CD4-positive, alpha-beta memory T cell (primary cell): ENCODE results near the gene LHFPL6. TPM values are rescaled to one million over a fixed set of nuclear protein-coding genes. Genes with fewer than 3 reads are reported as not detected.

Experiments
- CTCF ChIA-PET: fragments of 350-600 bp; sonication (Branson Sonifier 250); formaldehyde crosslinking; loops from one replicate; lab custom pipeline; 2021; ENCODE audit warnings: inconsistent platforms; ENCODE audit not compliant: partially characterized antibody; lab: Charles Lee
- POLR2A ChIA-PET: fragments of 350-600 bp; sonication (Branson Sonifier 250); formaldehyde crosslinking; loops from one replicate; lab custom pipeline; 2021; ENCODE audit not compliant: partially characterized antibody; lab: Charles Lee
- DNase-seq, 5 donors: peaks; one replicate each; pipeline versions ENCODE4 v3.0.0 to v3.0.0-alpha.2; 2020 to 2022; ENCODE audit warnings: mixed read lengths in 1 of 5
- H3K27ac ChIP-seq: one replicate; pipeline ENCODE4 v1.7.0; 2013; ENCODE audit warnings: low read depth, low read length
- H3K27me3 ChIP-seq: 2 replicates; pipeline ENCODE4 v1.7.0; 2013; ENCODE audit warnings: mild to moderate bottlenecking, low read length, moderate library complexity; ENCODE audit not compliant: insufficient read depth
- H3K36me3 ChIP-seq: 2 replicates; pipeline ENCODE4 v1.7.0; 2013; ENCODE audit warnings: mild to moderate bottlenecking, low read length, moderate library complexity; ENCODE audit not compliant: insufficient read depth
- H3K4me1 ChIP-seq: 2 replicates; pipeline ENCODE4 v1.7.0; 2013; ENCODE audit warnings: mild to moderate bottlenecking, low read length, moderate library complexity; ENCODE audit not compliant: insufficient read depth
- H3K4me3 ChIP-seq, 2 donors: one replicate each; pipeline ENCODE4 v1.7.0; 2013; ENCODE audit warnings: low read length in 2 of 2, mild to moderate bottlenecking in 1 of 2
- H3K9me3 ChIP-seq, 2 donors: one replicate each; pipeline ENCODE4 v1.7.0; 2013; ENCODE audit warnings: low read length in 2 of 2, control low read depth in 1 of 2; ENCODE audit not compliant: control insufficient read depth in 1 of 2
- H3K27ac Mint-ChIP-seq, 7 donors: one replicate each; pipeline ENCODE4 v1.8.0; 2020 to 2021; ENCODE audit warnings: mixed read lengths in 7 of 7, mild to moderate bottlenecking in 6 of 7, inconsistent platforms in 3 of 7, moderate library complexity in 3 of 7
- H3K27me3 Mint-ChIP-seq, 2 donors: one replicate each; pipeline ENCODE4 v1.8.0; 2020 to 2021; ENCODE audit warnings: mixed read lengths in 2 of 2
- H3K36me3 Mint-ChIP-seq, 2 donors: one replicate each; pipeline ENCODE4 v1.8.0; 2020 to 2021; ENCODE audit warnings: mixed read lengths in 2 of 2, inconsistent platforms in 1 of 2, mild to moderate bottlenecking in 1 of 2
- H3K4me1 Mint-ChIP-seq, 4 donors: one replicate each; pipeline ENCODE4 v1.8.0; 2020 to 2021; ENCODE audit warnings: mixed read lengths in 4 of 4, mild to moderate bottlenecking in 1 of 4
- H3K4me3 Mint-ChIP-seq, 8 donors: one replicate each; pipeline ENCODE4 v1.8.0; 2020 to 2021; ENCODE audit warnings: mixed read lengths in 8 of 8, mild to moderate bottlenecking in 7 of 8, moderate library complexity in 6 of 8, inconsistent platforms in 3 of 8
- H3K9me3 Mint-ChIP-seq, 8 donors: one replicate each; pipeline ENCODE4 v1.8.0; 2020 to 2021; ENCODE audit warnings: mixed read lengths in 8 of 8, mild to moderate bottlenecking in 5 of 8, inconsistent platforms in 3 of 8, moderate library complexity in 1 of 8
- intact Hi-C: fragments of 100-400 bp; cut with micrococcal nuclease; formaldehyde crosslinking; loops from one replicate; pipeline ENCODE4 v1.15.1; 2023
- polyA plus RNA-seq, 2 donors: library from polyadenylated mRNA; unstranded; fragments of 300-500 nt; fragmentation: Illumina TruSeq; gene quantifications; one replicate each; pipeline ENCODE4 v1.2.3, GENCODE V29; 2021
- total RNA-seq, 2 experiments: library from RNA; stranded (reverse); gene quantifications; one replicate each; pipeline ENCODE4 v1.2.3, GENCODE V29; 2021

Gene LHFPL6
- total and polyA plus RNA-seq, 4 experiments from 2014 or later: 0.16 TPM; not detected in 3

GRCh38 chr13:39490136-39490535 is 112.9 kb downstream of the LHFPL6 start:
- Histone ChIP-seq H3K27me3 (no peaks in the 10 kb centered on the region), H3K4me1 (no peaks in the 10 kb centered on the region), H3K36me3 (no peaks in the 10 kb centered on the region), H3K9me3 (no peaks in the 10 kb centered on the region), H3K27ac (no peak overlapping the region), H3K4me3 (no peak overlapping the region)
- H3K4me3 Mint-ChIP-seq: no peak overlapping the region
- H3K9me3 Mint-ChIP-seq: peaks cover 0 to 1% (median 0%) of the 10 kb centered on the region in 8 donors
- H3K27ac Mint-ChIP-seq: no peak overlapping the region
- peaks cover 2 to 4% of the 10 kb centered on the region in 2 donors for H3K27me3 Mint-ChIP-seq
- H3K4me1 Mint-ChIP-seq: no peaks in the 10 kb centered on the region
- ChIA-PET POLR2A (no interaction called here), CTCF (no interaction called here)
- H3K36me3 Mint-ChIP-seq: no peaks in the 10 kb centered on the region
- DNase-seq: no peak
- intact Hi-C loops: no loop called here

DNA sequence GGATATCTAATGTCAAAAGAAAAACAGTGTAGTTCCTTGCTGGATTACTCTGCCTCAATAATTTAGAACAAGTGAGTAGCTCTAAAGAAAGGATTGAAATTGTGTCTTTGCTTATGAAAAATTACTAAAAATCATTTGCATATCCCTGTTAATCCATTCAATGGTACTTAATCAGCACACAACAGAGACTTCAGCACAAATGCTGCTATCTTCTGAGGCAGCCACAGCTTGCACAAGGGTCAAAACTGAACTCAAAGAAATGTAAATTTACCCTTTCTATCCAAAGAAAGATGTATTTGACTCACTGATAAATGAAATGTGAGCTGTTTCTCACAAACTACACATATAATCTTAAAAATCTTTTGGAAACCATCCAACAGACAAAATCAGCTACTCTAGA is 116.2 kb downstream of the LHFPL6 start:
- no peak for DNase-seq
- no peaks in the 10 kb centered on the region for H3K9me3 Mint-ChIP-seq
- Histone ChIP-seq H3K27ac (no peak overlapping the region), H3K27me3 (no peaks in the 10 kb centered on the region), H3K9me3 (no peaks in the 10 kb centered on the region), H3K4me1 (no peaks in the 10 kb centered on the region), H3K4me3 (no peak overlapping the region), H3K36me3 (no peaks in the 10 kb centered on the region)
- H3K4me1 Mint-ChIP-seq: no peaks in the 10 kb centered on the region
- H3K36me3 Mint-ChIP-seq: no peaks in the 10 kb centered on the region
- POLR2A ChIA-PET: no interaction called here
- peaks cover 2 to 4% of the 10 kb centered on the region in 2 donors for H3K27me3 Mint-ChIP-seq
- CTCF ChIA-PET: no interaction called here
- no peak overlapping the region for H3K27ac Mint-ChIP-seq
- H3K4me3 Mint-ChIP-seq: no peak overlapping the region
- intact Hi-C loops: no loop called here

DNA sequence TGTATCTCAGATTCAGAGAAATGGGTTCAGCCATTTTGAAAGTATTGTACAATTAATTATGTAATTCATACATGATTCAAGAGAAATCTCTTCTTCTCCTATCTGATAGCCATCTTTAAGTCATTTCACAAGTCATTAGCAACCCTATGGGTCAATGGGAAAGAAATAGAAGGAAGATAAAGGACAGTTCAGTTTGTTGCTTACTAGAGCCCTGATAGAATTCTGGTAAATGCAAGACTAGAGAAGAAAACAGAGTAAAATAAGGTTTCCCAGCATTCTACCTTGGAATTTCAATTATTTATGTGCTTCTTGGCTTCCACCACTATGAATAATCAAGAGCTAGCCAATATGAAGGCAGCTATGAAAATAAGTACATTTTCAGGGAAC is 117.7 kb downstream of the LHFPL6 start:
- intact Hi-C loops: no loop called here
- ChIA-PET POLR2A (no interaction called here), CTCF (no interaction called here)
- no peaks in the 10 kb centered on the region for H3K27me3 ChIP-seq
- no peaks in the 10 kb centered on the region for H3K9me3 Mint-ChIP-seq
- no peak overlapping the region for H3K27ac ChIP-seq
- no peaks in the 10 kb centered on the region for H3K4me1 Mint-ChIP-seq
- H3K4me3 Mint-ChIP-seq: no peak overlapping the region
- H3K27me3 Mint-ChIP-seq: peaks cover 2% of the 10 kb centered on the region in 2 donors
- no peaks in the 10 kb centered on the region for H3K4me1 ChIP-seq
- H3K27ac Mint-ChIP-seq: no peak overlapping the region
- H3K9me3 ChIP-seq: no peaks in the 10 kb centered on the region
- no peaks in the 10 kb centered on the region for H3K36me3 Mint-ChIP-seq
- no peak overlapping the region for H3K4me3 ChIP-seq
- no peak for DNase-seq
- no peaks in the 10 kb centered on the region for H3K36me3 ChIP-seq

- H3K27me3 Mint-ChIP-seq: peaks cover 0 to 2% of the 10 kb centered on the region in 2 donors
- ChIA-PET POLR2A (no interaction called here), CTCF (no interaction called here)
- DNase-seq: no peak
- no peaks in the 10 kb centered on the region for H3K4me1 Mint-ChIP-seq
- intact Hi-C loops: no loop called here
- no peaks in the 10 kb centered on the region for H3K9me3 Mint-ChIP-seq
- H3K36me3 Mint-ChIP-seq: no peaks in the 10 kb centered on the region
- H3K4me1 ChIP-seq: no peaks in the 10 kb centered on the region
- no peak overlapping the region for H3K27ac ChIP-seq
- no peak overlapping the region for H3K4me3 Mint-ChIP-seq
- no peak overlapping the region for H3K4me3 ChIP-seq
- no peaks in the 10 kb centered on the region for H3K27me3 ChIP-seq
- H3K27ac Mint-ChIP-seq: no peak overlapping the region
- no peaks in the 10 kb centered on the region for H3K36me3 ChIP-seq
- no peaks in the 10 kb centered on the region for H3K9me3 ChIP-seq
These were observed 118.3 kb downstream of the LHFPL6 start for GRCh38 chr13:39484506-39485313.

DNA sequence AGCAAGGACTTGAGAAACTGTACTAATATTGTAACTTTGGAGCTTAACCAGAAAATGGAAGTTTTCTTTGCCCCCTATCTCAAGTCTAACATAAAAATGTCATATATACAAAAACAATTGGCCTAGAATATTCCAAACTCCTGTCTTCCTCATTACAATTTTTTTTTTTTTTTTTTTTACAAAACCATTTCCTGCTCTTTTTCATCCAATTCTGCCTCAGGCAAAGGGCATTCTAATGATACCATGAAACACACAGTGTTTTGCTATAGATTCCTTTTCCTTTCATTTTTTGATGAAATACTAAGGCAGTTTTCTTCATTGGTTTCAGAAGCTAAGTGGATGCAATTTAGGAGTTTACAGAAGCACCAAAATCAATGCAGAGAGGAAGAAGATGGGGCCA is 119.7 kb downstream of the LHFPL6 start:
- H3K4me1 ChIP-seq: no peaks in the 10 kb centered on the region
- no peak for DNase-seq
- H3K9me3 ChIP-seq: no peaks in the 10 kb centered on the region
- no peaks in the 10 kb centered on the region for H3K9me3 Mint-ChIP-seq
- ChIA-PET CTCF (no interaction called here), POLR2A (no interaction called here)
- peaks cover 0 to 2% of the 10 kb centered on the region in 2 donors for H3K27me3 Mint-ChIP-seq
- no peaks in the 10 kb centered on the region for H3K4me1 Mint-ChIP-seq
- H3K27me3 ChIP-seq: no peaks in the 10 kb centered on the region
- H3K4me3 ChIP-seq: no peak overlapping the region
- no peak overlapping the region for H3K27ac ChIP-seq
- intact Hi-C loops: no loop called here
- H3K4me3 Mint-ChIP-seq: no peak overlapping the region
- H3K36me3 ChIP-seq: no peaks in the 10 kb centered on the region
- no peak overlapping the region for H3K27ac Mint-ChIP-seq
- no peaks in the 10 kb centered on the region for H3K36me3 Mint-ChIP-seq

DNA sequence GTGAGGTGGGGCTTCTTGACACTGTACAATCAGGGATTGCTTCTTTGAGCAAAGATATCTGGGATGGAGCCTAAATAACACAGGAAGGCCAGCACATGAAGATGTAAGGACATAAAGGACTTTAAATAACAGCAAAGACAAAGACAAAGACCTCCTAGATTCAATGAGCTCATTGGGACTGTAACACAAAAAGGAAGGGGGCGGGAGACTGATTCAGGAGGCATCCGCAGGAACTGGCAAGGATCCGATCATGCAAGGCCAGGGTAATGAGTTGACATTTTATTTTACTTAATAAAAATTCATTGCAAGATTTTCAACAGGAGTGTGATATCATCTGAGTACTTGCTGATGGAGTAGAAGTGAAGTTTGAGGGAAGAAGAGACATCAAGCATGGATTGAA is 121.5 kb downstream of the LHFPL6 start:
- H3K36me3 ChIP-seq: no peaks in the 10 kb centered on the region
- Mint-ChIP-seq H3K36me3 (no peaks in the 10 kb centered on the region), H3K27ac (no peak overlapping the region), H3K4me1 (no peaks in the 10 kb centered on the region), H3K4me3 (no peak overlapping the region), H3K9me3 (no peaks in the 10 kb centered on the region), H3K27me3 (peaks cover 0 to 7% of the 10 kb centered on the region in 2 donors)
- no peak overlapping the region for H3K27ac ChIP-seq
- CTCF ChIA-PET: no interaction called here
- H3K4me1 ChIP-seq: no peaks in the 10 kb centered on the region
- no peak for DNase-seq
- H3K4me3 ChIP-seq: no peak overlapping the region
- H3K27me3 ChIP-seq: no peaks in the 10 kb centered on the region
- intact Hi-C loops: no loop called here
- no peaks in the 10 kb centered on the region for H3K9me3 ChIP-seq
- POLR2A ChIA-PET: no interaction called here

DNA sequence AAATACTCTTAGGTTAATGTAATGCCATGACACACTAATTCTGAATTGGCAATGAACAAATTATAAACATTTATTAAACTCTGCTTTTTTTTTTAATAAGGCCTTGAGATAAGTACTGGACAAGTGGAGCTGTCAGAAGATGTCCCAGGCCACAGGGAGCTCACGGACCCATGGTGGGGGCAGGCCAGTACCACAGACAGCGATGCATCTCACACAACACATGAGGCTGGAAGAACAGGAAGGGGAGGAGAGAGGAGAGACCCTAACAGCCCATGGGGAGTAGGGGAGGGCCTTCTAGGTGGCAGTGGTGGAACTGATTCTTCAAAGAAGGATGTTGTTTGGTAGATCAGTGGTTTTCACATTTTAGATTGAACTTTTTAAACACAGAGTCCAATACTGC is 128.4 kb downstream of the LHFPL6 start:
- DNase-seq: no peak
- Mint-ChIP-seq H3K9me3 (peaks cover 0 to 3% (median 0%) of the 10 kb centered on the region in 8 donors), H3K27ac (no peak overlapping the region), H3K36me3 (no peaks in the 10 kb centered on the region), H3K4me1 (no peaks in the 10 kb centered on the region), H3K27me3 (peaks cover 7 to 12% of the 10 kb centered on the region in 2 donors), H3K4me3 (no peak overlapping the region)
- CTCF ChIA-PET: no interaction called here
- Histone ChIP-seq H3K9me3 (no peaks in the 10 kb centered on the region), H3K27me3 (no peaks in the 10 kb centered on the region), H3K36me3 (no peaks in the 10 kb centered on the region), H3K4me3 (no peak overlapping the region), H3K27ac (no peak overlapping the region), H3K4me1 (no peaks in the 10 kb centered on the region)
- intact Hi-C loops: no loop called here
- POLR2A ChIA-PET: no interaction called here
